ENCODE data around the gene FAM240B. TPM values are rescaled to one million over a fixed set of nuclear protein-coding genes. Genes with fewer than 3 reads are reported as not detected.
A peak's percentile ranks its signal among the peaks of the same experiment; 100 is the strongest.

FAM240B gene
- polyA plus RNA-seq (ENCODE audit: insufficient read length in 4 of 4): under 1 TPM in 2 of 4 donors, not detected in 2; 0.21 to 0.29 TPM

GRCh38 chr9:38720083-38720745 lies at the start of gene FAM240B:
FAM240B (minus strand) TSS chr9:38720133; CDS start chr9:38703999, 16,134 bp downstream.
- no peak for DNase-seq (ENCODE audit: low read depth in 4 of 4, low spot score in 3 of 4)

GRCh38 chr9:38768351-38768761 lies 48.4 kb upstream of the FAM240B start:
- no peak for DNase-seq (ENCODE audit: low read depth in 4 of 4, low spot score in 3 of 4)

GRCh38 chr9:38765101-38765500 lies 45.2 kb upstream of the FAM240B start:
- peak in 2 of 4 donors; percentile 12 to 45 for DNase-seq (ENCODE audit: low read depth in 4 of 4, low spot score in 3 of 4)

GRCh38 chr9:38761999-38762398 lies 42.1 kb upstream of the FAM240B start:
- no peak for DNase-seq (ENCODE audit: low read depth in 4 of 4, low spot score in 3 of 4)

- DNase-seq (ENCODE audit: low read depth in 4 of 4, low spot score in 3 of 4): no peak
These were observed 41.4 kb upstream of the FAM240B start for GRCh38 chr9:38761339-38761738.

- no peak for DNase-seq (ENCODE audit: low read depth in 4 of 4, low spot score in 3 of 4)
These were observed 36.8 kb upstream of the FAM240B start for GRCh38 chr9:38756702-38757101.

GRCh38 chr9:38747941-38748340 lies 28.0 kb upstream of the FAM240B start:
- no peak for DNase-seq (ENCODE audit: low read depth in 4 of 4, low spot score in 3 of 4)

- no peak for DNase-seq (ENCODE audit: low read depth in 4 of 4, low spot score in 3 of 4)
These were observed 27.1 kb upstream of the FAM240B start for GRCh38 chr9:38747067-38747466.

- DNase-seq (ENCODE audit: low read depth in 4 of 4, low spot score in 3 of 4): no peak
These were observed 26.4 kb upstream of the FAM240B start for GRCh38 chr9:38746303-38746702.

- no peak for DNase-seq (ENCODE audit: low read depth in 4 of 4, low spot score in 3 of 4)
These were observed 24.6 kb upstream of the FAM240B start for GRCh38 chr9:38744484-38744883.

- no peak for DNase-seq (ENCODE audit: low read depth in 4 of 4, low spot score in 3 of 4)
These were observed 17.3 kb upstream of the FAM240B start for GRCh38 chr9:38737246-38737645.

- no peak for DNase-seq (ENCODE audit: low read depth in 4 of 4, low spot score in 3 of 4)
These were observed 14.9 kb upstream of the FAM240B start for GRCh38 chr9:38734831-38735230.

GRCh38 chr9:38733503-38733902 lies 13.6 kb upstream of the FAM240B start:
- no peak for DNase-seq (ENCODE audit: low read depth in 4 of 4, low spot score in 3 of 4)

- no peak for DNase-seq (ENCODE audit: low read depth in 4 of 4, low spot score in 3 of 4)
These were observed 13.0 kb upstream of the FAM240B start for GRCh38 chr9:38732885-38733284.

- no peak for DNase-seq (ENCODE audit: low read depth in 4 of 4, low spot score in 3 of 4)
These were observed 7.6 kb upstream of the FAM240B start for GRCh38 chr9:38727497-38728001.

GRCh38 chr9:38724754-38725153 lies 4.8 kb upstream of the FAM240B start:
- DNase-seq (ENCODE audit: low read depth in 4 of 4, low spot score in 3 of 4): no peak

- DNase-seq (ENCODE audit: low read depth in 4 of 4, low spot score in 3 of 4): no peak
These were observed 1.8 kb downstream of the FAM240B start for GRCh38 chr9:38718148-38718547.

GRCh38 chr9:38715684-38716083 lies 4.2 kb downstream of the FAM240B start:
- no peak for DNase-seq (ENCODE audit: low read depth in 4 of 4, low spot score in 3 of 4)

GRCh38 chr9:38713426-38713825 lies 6.5 kb downstream of the FAM240B start:
- no peak for DNase-seq (ENCODE audit: low read depth in 4 of 4, low spot score in 3 of 4)

GRCh38 chr9:38708759-38709158 lies 11.2 kb downstream of the FAM240B start:
- DNase-seq (ENCODE audit: low read depth in 4 of 4, low spot score in 3 of 4): no peak

- no peak for DNase-seq (ENCODE audit: low read depth in 4 of 4, low spot score in 3 of 4)
These were observed 11.9 kb downstream of the FAM240B start for GRCh38 chr9:38707885-38708637.

GRCh38 chr9:38706493-38706892 lies 13.4 kb downstream of the FAM240B start:
- no peak for DNase-seq (ENCODE audit: low read depth in 4 of 4, low spot score in 3 of 4)

All from left renal pelvis (tissue), 4 donors.